Inferior parietal cortex (tissue), 1 donor: ENCODE results near the gene ALKBH5.

Experiments
- DNase-seq: peaks from one replicate; pipeline ENCODE4 v3.0.0-alpha.2; 2016; ENCODE audit errors: extremely low spot score

Gene ALKBH5

GRCh38 chr17:18241229-18241871 lies 57.7 kb downstream of the ALKBH5 start:
- no peak for DNase-seq

- DNase-seq: no peak
These were observed 61.6 kb downstream of the ALKBH5 start for GRCh38 chr17:18245038-18245776.

GRCh38 chr17:18246109-18246725 lies 62.6 kb downstream of the ALKBH5 start:
- no peak for DNase-seq

- DNase-seq: no peak
These were observed 63.4 kb downstream of the ALKBH5 start for GRCh38 chr17:18246880-18247612.

GRCh38 chr17:18247613-18248001 lies 64.0 kb downstream of the ALKBH5 start:
- DNase-seq: no peak

- peak; percentile 85 for DNase-seq
These were observed 64.7 kb downstream of the ALKBH5 start for GRCh38 chr17:18248300-18248731.

- no peak for DNase-seq
These were observed 65.2 kb downstream of the ALKBH5 start for GRCh38 chr17:18248811-18249210.

- DNase-seq: no peak
These were observed 66.6 kb downstream of the ALKBH5 start for GRCh38 chr17:18250259-18250658.

GRCh38 chr17:18250708-18251107 lies 67.1 kb downstream of the ALKBH5 start:
- DNase-seq: no peak

GRCh38 chr17:18251204-18251603 lies 67.6 kb downstream of the ALKBH5 start:
- DNase-seq: no peak

- no peak for DNase-seq
These were observed 68.5 kb downstream of the ALKBH5 start for GRCh38 chr17:18252160-18252559.

GRCh38 chr17:18253187-18253884 lies 69.7 kb downstream of the ALKBH5 start:
- DNase-seq: no peak

GRCh38 chr17:18253947-18254821 lies 70.6 kb downstream of the ALKBH5 start:
- no peak for DNase-seq

GRCh38 chr17:18254888-18255649 lies 71.4 kb downstream of the ALKBH5 start:
- DNase-seq: no peak

- DNase-seq: no peak
These were observed 72.7 kb downstream of the ALKBH5 start for GRCh38 chr17:18256351-18256750.

GRCh38 chr17:18256776-18257175 lies 73.1 kb downstream of the ALKBH5 start:
- DNase-seq: no peak

GRCh38 chr17:18257268-18257981 lies 73.8 kb downstream of the ALKBH5 start:
- no peak for DNase-seq

GRCh38 chr17:18257982-18258355 lies 74.3 kb downstream of the ALKBH5 start:
- peak; percentile 38 for DNase-seq

GRCh38 chr17:18258356-18259038 lies 74.9 kb downstream of the ALKBH5 start, which contains the start of gene FLII:
Gene FLII (minus strand): TSS chr17:18258738. CDS start chr17:18258690, 48 bp downstream.
- peak; percentile 61 for DNase-seq
